Raji (cell line): Measurements from ENCODE around the gene EXO5.
A peak's percentile ranks its signal among the peaks of the same experiment; 100 is the strongest.

Experiments
- POLR2A ChIP-seq: IDR thresholded peaks from 2 replicates; pipeline ENCODE4 v1.6.1; 2011; ENCODE audit warnings: low read depth, low read length, control low read depth; ENCODE audit not compliant: insufficient read depth

EXO5 gene

DNA sequence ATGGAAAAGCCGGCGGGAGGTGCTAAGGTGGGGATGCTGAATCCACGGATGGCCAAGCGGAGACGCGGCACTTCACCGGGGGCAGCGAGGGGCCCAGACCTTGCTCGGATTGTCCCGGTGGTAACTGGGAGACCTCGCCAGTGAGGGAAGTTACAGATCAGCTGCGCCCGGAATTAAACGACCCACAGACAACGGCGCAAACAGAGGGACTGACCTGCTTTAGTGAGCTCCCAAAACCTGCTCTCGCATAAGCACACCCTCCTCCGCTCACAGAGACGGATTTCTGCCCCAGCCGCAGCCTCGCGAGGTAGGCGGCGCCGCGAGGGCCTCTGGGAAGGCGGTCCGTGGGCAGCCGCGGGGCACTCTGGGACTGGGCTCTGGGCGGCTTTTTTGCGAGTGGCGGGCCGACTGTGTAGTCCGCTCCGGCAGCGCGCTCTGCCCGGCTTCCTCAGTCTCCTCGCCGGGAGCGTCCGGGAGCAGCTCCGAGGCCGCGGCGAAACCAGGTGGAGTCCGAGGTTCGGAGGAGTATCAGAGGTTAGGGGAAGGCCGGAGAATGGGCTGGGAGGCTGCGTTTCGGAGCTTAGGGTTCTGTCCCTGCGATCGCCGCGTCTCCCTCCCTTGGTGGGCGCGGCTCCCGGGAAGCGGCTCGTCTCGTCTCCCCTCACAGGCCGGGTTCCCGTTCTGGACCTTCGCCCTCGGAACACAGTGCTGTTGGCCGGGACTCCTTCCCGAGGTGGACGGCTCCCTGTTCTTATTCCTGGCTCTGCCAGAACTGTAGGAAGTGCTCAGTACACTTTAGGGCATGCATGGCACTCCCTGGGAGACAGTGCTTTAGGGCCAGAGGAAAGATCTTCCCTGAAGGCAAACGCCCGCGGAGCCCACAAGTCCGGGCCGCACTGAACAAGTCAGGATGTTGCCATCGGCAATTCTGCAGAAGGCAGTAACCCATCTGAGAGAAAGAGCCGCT lies at the start of gene EXO5:
EXO5 (plus strand) TSS at position 393 of the 967 bp plus-strand sequence. CDS start 5,778 bp downstream, outside the sequence.
- no peak for TF ChIP-seq POLR2A

DNA sequence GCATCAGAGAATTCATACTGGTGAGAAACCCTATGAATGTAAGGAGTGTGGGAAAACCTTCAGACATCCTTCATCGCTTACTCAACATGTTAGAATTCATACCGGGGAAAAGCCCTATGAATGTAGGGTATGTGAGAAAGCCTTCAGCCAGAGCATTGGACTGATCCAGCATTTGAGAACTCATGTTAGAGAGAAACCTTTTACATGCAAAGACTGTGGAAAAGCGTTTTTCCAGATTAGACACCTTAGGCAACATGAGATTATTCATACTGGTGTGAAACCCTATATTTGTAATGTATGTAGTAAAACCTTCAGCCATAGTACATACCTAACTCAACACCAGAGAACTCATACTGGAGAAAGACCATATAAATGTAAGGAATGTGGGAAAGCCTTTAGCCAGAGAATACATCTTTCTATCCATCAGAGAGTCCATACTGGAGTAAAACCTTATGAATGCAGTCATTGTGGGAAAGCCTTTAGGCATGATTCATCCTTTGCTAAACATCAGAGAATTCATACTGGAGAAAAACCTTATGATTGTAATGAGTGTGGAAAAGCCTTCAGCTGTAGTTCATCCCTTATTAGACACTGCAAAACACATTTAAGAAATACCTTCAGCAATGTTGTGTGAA lies 45.5 kb upstream of the EXO5 start:
- TF ChIP-seq POLR2A = no peak

GRCh38 chr1:40469327-40469726 lies 39.2 kb upstream of the EXO5 start:
- TF ChIP-seq POLR2A = no peak

DNA sequence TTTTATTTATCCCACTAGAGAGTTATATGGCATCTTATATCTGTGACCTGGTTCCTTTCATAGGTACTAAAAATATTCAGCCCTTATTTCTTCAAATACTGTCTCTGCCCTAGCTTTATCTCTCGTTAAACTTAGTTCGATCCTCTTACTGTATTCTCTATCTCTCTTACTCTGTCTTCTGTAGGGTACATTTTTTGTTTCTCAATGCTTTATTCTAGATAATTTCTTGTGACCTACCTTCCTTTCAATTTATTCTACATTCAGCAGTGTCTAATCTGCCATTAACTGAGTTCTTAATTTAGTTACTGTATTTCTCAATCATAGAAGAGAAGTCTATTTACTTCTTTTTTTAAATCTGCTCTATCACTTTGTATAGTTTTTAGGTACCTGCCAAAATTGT lies 33.3 kb upstream of the EXO5 start:
- TF ChIP-seq POLR2A = no peak

DNA sequence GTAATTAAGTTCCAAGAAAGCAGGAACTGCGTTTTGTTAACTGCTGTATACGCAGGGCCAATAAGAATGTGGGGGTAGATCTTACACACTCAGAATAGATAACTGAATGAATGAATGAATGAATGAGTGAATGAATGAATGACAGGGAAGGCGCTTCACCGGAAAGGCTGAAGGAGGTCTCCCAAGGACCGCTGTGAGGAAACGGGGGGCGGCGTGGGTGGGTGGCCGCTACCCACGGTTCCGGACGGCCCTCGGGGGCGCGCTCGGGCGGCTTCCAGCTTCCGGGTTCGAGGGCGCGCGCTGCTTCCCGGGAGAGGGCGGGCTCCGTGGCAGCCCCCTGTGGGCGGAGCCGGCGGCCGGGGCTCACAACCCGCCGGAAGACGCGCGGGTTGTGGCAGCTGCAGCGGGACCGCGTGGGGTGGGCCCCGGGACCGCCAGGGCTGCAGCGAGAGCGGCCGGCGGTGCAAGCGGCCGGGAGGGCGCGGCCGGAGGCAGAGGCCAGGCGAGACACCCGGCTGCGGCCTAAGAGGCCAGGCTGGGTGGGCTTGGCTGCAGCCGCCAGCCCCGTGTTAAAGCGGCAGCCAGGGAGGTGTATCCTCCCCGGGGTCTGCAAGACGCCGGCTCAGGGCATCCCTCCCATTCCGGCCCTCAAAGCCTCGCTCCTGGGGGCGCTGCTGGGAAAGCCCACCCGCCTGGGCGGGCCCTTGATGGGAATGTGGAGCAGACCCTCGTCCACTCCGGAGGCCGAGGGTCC lies 31.5 kb upstream of the EXO5 start, which contains the start of gene ZFP69:
ZFP69 (plus strand) TSS at position 367 of the 754 bp plus-strand sequence. CDS start 2,072 bp downstream, outside the sequence.
- TF ChIP-seq POLR2A = peak; percentile 82

DNA sequence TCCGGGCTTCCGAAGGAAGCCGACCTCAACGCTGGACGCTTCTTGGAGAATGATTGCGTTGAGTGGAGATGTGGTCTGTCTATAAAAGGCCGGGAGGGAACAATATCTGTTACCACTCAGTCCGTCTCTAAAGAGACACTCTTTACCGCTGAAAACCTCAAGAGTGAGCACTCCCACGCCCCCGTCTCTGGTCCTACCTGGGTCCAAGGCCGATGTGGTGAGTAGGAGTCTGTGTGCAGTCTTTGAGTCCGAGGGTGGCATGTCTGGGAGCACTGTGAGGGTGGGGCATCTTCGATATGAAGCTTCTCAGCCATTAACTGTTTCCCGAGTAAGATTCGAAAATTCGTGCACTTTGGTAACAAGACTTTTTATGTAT lies 30.9 kb upstream of the EXO5 start:
- TF ChIP-seq POLR2A = no peak

DNA sequence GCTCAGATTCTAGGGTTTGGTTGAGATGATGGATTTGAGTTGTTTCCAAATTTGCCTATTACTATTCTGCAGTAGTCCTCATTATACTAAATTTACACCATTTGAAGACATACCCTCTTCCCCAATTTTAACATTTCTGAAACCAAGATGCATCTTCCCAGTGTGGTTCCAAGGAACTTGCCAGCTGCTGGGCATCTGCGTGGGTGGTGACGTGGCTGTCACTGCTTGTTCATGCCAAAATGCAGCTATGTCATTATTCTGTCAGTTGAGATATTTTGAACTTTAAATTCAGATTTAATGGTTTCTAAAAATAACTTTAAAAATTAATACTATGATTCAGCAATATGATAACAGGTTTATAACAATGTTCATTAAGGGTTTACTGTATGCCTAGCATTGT lies 30.3 kb upstream of the EXO5 start:
- no peak for TF ChIP-seq POLR2A

GRCh38 chr1:40479156-40479555 lies 29.4 kb upstream of the EXO5 start:
- TF ChIP-seq POLR2A = no peak

GRCh38 chr1:40495315-40495903 lies 13.2 kb upstream of the EXO5 start:
- TF ChIP-seq POLR2A = no peak

DNA sequence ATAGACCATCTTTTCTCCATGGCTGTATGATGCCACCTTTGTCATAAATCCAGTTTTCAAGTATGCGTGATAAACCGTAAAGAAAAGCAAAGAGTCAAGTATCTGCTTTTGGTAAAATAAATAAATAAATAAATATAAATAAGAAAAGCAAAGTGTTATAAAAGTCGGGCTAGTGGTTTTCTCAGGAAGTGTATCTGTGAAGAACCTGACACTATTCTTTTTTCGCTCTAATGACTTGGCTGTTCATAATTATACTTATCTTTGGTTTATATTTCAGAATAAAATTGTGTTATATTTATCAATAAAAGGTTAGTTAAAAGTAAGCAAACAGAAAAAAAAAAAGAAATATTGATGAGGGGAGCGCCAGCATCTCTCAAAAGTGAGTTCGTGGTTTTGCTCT lies 594 bp upstream of the EXO5 start:
- no peak for TF ChIP-seq POLR2A

DNA sequence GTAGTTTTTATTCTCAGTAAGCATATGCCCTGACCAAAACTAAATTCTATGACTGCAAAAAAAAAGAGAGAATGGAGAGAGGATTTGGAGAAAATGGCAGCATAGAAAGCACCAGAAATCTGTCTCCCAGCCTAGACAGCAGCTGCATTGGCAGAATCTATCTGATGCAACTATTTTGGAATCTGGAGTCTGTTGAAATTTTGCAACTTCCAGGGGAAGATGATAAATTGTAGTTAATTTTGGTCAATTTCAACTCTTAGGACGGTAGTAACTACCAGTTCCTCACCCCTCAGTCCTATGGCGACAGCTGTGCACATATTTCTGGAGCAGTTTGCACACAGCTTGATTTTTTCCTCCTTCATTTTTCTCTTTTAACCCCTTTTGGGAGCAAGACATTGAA lies 10.9 kb downstream of the EXO5 start:
- no peak for TF ChIP-seq POLR2A

GRCh38 chr1:40530735-40531380 lies 22.3 kb downstream of the EXO5 start:
- no peak for TF ChIP-seq POLR2A

DNA sequence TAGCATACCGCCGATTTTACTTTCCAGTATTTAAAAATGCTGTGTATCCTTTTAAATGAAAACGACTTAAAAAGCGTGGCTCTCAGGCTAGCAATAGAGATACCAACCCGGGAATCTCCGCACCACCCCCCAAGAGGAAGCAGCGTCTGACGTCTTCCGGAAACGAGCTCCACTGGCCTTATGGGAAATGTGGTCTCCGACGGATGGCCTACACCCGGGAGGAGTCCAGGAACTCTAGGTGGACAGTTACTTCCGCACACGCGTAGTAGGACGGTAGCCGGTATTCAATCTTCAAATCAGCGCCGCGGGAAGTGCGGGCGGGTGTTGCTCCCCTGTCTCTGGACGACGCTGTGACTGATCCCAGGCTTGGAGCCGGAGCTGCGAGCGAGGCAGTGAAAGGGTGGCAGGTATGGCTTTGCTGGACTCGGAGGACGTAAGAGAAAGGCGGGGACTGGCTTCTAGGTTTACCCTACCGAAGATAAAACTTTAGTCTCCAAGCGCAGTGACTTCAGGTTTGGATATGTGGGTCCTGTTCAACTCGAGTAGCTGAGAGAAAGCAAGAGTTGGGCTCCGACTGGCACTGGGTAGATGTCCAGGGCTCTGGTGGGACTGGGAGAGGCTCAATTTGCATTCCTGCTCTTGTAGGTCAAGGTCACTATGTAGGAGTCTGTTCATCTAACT lies 23.0 kb downstream of the EXO5 start, which contains the start of gene ZNF684:
ZNF684 (plus strand) TSS at position 257 of the 681 bp plus-strand sequence. CDS start 1,530 bp downstream, outside the sequence.
- peak; percentile 91 for TF ChIP-seq POLR2A

DNA sequence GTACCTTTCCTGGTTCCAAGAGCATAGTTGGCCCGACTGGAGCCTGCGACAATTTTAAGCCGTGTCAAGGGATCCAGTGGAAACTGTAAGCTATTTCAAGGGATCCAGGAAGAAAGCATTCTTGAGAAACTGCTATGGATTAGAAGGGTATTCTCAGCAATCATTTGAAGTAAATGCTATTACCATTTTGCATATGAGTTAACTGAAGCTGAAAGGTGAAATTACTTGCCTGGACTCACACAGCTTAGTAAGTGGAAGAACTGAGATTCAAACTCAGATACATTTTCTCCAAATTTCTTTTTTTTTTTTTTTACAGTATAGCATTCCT lies 23.5 kb downstream of the EXO5 start:
- no peak for TF ChIP-seq POLR2A
